Activated T-cell treated with anti-CD3 and anti-CD28 coated beads, Interleukin-2, amount 50 U/mL, for 1 hour (primary cell): ENCODE data around the gene ABHD3.
A peak's percentile ranks its signal among the peaks of the same experiment; 100 is the strongest.
"Not testable (repeated sequence)": the region's sequence is repeated elsewhere in the genome, so short reads cannot be mapped to it uniquely, and the experiment has no call there.

Experiments used
- DNase-seq: peaks from one replicate; pipeline ENCODE4 v3.0.0-alpha.2; 2020

Gene ABHD3

DNA sequence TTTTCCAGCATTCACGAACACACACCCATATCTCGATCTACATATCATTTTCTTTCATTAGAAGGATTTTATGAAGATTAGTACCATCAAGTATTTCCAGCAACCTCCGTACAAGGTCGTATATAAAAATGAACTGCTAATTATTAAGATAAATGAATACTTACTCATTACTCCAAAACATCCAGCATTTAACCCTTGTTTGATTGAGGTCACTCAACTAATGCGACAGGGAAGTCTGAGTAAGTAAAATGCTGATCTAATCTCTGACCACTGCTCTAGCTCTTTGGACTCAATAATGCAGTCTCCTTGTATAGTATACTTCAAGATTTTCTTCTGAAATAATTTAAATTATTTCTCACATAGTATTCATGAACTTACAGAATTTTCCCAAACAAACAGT is 2.0 kb downstream of the ABHD3 start:
- no peak for DNase-seq

- DNase-seq, result no peak
Observed at GRCh38 chr18:21701621-21702020, 3.0 kb downstream of the ABHD3 start.

- DNase-seq, result no peak
Observed at GRCh38 chr18:21700528-21701075, 4.0 kb downstream of the ABHD3 start.

GRCh38 chr18:21693322-21693721 is 11.3 kb downstream of the ABHD3 start:
- no peak for DNase-seq

DNA sequence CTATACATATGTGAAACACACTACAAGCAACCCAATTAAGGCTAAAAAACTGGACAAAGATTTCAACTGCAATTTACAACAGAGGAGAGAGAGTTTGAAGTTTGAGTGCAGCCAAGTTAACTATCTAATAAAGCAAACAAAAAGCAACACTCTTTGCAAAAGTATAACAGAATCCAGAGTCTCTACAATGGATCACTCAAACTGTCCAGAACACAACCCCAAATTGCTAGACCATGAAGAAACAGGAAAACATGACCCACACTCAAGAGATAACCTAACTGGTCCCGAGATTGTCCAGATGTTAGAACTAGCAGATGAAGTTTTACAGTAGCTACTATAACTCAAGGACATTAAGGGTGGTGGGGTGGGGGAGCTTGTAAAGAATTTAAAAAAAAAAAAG is 14.8 kb downstream of the ABHD3 start:
- no peak for DNase-seq

GRCh38 chr18:21686282-21687105 is 18.1 kb downstream of the ABHD3 start:
- no peak for DNase-seq

DNA sequence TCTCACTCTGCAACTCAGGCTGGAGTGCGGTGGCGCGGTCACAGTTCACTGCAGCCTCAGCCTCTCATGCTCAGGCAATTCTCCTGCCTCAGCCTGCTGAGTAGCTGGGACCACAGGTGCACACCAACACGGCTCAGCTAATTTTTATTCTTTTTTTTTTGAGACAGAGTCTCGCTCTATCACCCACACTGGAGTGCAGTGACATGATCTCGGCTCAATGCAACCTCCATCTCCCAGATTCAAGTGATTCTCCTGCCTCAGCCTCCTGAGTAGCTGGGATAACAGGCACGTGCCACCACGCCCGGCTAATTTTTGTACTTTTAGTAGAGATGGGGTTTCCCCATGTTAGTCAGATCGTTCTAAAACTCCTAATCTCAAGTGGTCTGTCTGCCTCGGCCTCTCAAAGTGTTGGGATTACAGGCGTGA is 19.0 kb downstream of the ABHD3 start:
- not testable (repeated sequence) for DNase-seq

- no peak for DNase-seq
Observed at GRCh38 chr18:21684731-21685130, 19.8 kb downstream of the ABHD3 start.

DNA sequence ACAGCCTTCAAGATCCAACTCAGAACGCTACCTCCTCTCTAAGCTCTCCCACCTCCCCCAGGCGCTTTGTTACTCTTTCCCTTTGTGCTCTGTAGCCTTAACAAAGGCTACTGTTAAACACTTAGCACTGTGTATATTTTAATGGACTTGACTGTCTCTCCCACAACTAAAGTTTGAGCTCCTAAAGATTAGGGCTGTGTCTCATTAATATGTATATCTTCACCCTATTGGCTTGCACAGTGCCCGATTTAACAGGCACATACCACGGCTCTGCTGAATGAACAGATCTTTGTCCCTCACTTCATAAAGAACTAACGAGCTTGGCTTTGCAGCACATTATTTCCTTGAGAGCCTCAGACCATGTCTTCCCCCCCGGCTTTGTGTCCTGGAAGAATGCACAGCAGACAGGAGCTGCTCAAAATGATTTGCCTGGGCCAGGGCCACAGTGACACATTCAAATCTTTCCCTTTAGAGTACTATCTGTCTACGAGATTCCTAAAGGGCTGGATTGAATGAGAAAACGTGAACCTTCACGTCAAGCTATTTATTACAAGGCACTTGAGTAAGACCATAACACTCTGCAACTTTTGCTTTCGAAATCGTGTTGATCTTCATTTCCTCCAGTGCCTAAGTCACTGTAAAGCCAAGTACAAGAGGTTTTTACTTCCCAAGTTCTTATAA is 22.1 kb downstream of the ABHD3 start:
- peak; percentile 29 for DNase-seq

DNA sequence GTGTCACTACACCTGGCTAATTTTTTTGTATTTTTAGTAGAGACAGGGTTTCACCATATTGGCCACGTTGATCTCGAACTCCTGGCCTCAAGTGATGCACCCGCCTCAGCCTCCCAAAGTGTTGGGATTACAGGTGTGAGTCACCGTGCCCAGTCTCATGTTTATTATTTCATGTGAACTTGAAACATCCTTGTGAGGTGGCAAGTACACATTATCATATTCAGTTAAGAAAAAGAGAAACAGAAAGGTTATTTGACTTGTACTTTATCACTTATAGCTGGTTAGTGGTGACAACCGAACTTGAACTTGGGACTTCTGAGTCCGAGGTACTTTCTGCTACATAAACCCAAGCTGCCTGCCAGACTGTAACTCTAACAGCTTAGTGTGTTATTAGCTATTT is 24.4 kb downstream of the ABHD3 start:
- DNase-seq, result no peak

- DNase-seq, result no peak
Observed at GRCh38 chr18:21678859-21679258, 25.7 kb downstream of the ABHD3 start.

- not testable (repeated sequence) for DNase-seq
Observed at GRCh38 chr18:21675354-21675753, 29.2 kb downstream of the ABHD3 start.

- DNase-seq, result no peak
Observed at GRCh38 chr18:21672521-21673267, 31.9 kb downstream of the ABHD3 start.

DNA sequence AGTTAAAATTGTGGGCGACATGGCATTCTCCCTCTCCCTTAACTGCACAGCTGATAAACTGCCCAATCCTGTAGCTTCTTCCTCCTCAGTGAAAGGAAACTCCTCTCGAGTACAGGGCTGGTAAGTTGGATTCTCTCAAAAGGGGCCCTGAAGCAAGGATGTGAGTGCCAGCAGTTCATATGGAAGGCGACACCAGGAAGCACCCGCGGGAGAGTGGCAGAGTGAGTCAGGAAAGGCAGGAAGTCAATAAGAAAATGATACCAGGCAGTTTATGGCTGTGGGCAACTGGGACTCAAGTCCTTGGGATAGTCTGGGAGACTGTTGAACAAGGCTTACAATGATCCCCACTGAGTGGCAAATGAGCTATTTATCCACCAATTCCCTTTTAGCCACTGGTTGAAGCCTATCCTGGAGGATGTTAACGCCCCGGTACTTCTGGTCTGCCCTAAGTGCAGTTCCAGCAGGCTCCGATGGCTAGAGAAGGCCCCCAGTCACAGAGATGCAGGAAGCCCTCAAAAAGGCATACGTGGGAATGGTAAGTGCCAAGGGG is 34.8 kb downstream of the ABHD3 start:
- no peak for DNase-seq

GRCh38 chr18:21664069-21664468 is 40.5 kb downstream of the ABHD3 start:
- DNase-seq, result no peak

DNA sequence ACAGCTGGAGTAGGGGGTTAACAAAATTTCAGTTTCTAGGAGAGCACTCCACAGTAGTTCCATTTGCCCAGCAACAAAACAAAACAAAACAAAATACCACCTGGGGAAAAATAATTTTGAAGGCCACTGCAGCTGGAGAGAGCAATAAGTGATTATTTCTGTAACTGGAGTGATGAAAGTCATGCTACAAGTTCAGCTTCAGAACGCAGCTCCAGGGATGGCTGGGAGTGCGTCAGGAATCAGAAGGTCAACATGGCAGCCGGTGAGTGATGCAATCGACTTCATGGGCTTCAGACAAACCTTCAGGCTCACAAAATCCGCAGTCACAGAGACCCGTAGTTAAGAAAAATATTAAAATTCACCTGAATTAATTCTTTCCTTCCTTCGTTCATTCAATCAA is 41.0 kb downstream of the ABHD3 start:
- DNase-seq, result no peak

DNA sequence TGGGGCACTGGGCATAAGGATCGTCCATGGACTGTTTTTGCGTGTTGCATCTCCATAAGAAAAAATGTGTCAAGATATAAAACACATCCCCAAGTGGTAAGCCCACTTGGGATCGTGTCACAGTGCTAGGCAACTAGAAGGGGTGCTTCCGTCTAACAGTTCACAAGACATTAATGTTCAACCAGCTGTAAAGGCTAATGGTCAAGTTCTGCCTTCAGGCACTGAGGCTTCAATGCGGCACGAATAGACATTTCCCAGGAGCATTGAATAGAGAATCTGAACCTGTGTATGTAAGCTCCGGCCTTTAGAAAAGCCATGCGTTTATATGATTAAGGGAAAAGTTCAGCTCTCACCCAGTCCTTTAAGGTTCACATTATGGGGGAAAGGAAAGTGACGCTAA is 42.0 kb downstream of the ABHD3 start:
- no peak for DNase-seq

DNA sequence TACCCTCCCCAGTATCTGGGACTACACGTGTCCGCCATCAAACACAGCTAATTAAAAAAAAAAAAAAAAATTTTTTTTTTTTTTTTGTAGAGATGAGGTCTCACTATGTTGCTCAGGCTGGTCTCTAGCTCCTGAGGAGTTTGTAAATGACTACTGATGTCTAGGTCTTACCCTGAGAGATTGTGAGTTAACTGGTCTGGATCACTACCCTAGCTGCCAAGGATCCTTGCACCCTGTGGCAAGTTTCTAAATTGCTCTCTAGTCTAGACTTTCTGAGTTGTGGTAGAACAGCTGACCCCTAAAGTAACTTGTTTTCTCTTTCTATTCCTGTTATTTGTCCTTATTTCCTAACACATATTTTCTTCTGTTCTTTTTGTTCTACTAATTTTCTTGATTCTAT is 44.5 kb downstream of the ABHD3 start:
- no peak for DNase-seq

- no peak for DNase-seq
Observed at GRCh38 chr18:21656402-21656801, 48.2 kb downstream of the ABHD3 start.

DNA sequence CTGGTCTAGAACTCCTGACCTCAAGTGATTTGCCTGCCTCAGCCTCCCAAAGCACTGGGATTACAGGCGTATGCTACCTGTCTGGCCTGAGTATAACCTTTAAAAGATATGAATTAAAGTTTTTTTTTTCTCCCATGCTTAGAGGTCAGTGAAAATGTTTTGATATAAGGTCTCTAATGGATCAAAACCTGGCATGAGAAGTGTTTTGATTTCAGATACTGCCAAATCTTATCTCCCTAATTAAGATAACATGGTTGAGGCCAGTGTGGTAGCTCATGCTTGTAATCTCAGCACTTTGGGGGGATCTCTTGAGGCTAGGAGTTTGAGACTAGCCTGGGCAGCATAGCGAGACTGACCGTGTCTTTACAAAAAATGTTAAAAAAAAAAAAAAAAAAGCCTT is 51.2 kb downstream of the ABHD3 start:
- DNase-seq, result no peak

DNA sequence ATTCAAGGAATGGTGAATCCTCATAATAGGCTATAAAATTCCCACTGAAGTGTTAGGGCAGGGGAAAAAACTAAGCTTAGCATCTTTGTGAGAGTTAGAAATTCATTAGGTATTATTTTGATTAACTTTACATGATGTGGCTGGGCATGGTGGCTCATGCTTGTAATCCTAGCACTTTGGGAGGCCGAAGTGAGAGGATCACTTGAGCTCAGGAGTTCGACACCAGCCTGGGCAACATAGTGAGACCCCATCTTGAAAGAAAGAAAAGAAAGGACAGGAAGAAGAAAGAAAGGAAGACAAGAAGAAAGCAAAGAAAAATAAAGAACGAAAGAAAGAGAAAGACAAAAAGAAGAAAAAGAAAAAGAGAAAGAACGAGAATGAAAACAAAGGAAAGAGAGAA is 52.5 kb downstream of the ABHD3 start:
- no peak for DNase-seq

- DNase-seq, result no peak
Observed at GRCh38 chr18:21650311-21650710, 54.3 kb downstream of the ABHD3 start.

- not testable (repeated sequence) for DNase-seq
Observed at GRCh38 chr18:21640375-21640774, 64.2 kb downstream of the ABHD3 start.
